ENCODE data around the gene P2RX3. TPM values are rescaled to one million over a fixed set of nuclear protein-coding genes. Genes with fewer than 3 reads are reported as not detected.

Gene P2RX3
- total and polyA plus RNA-seq, 2 experiments from 2014 or later = 0.15 to 0.35 TPM

DNA sequence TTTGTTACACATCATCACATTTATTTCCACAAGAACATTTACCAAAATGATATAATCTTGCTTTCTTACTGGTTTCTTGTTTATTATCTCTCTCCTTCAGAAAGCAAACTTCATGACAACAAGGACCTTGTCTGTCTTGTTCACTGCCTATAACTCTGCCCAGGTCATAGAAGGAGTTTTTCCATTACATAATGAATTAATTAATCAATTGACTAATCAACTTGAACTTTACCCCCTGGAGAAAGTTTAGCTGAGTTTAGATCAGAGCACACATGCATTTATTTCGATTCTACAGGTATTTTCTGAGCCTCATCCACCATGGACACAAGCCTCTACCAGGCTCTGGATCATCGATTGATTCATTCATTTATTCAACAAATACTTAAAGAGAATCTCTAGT lies 58.6 kb downstream of the P2RX3 start:
- Mint-ChIP-seq H3K9me3 (no peaks in the 10 kb centered on the region), H3K4me3 (no peak overlapping the region), H3K27me3 (ENCODE audit: insufficient read depth, low read depth, poor library complexity) (no peaks in the 10 kb centered on the region), H3K27ac (no peak overlapping the region), H3K4me1 (no peaks in the 10 kb centered on the region), H3K36me3 (ENCODE audit: low read depth) (no peaks in the 10 kb centered on the region)
- Histone ChIP-seq H3K36me3 (ENCODE audit: insufficient read depth) (no peaks in the 10 kb centered on the region), H3K79me2 (replicated peaks; ENCODE audit: insufficient read depth) (no peaks in the 10 kb centered on the region), H3K27me3 (ENCODE audit: insufficient read depth) (no peaks in the 10 kb centered on the region), H3K4me3 (no peak overlapping the region), H3K4me2 (no peak overlapping the region), H2AFZ (no peak overlapping the region), H3F3A (replicated peaks; ENCODE audit: low read depth) (no peaks in the 10 kb centered on the region), H3K27ac (ENCODE audit: low read depth) (no peak overlapping the region), H4K20me1 (replicated peaks; ENCODE audit: insufficient read depth) (no peaks in the 10 kb centered on the region), H3K4me1 (ENCODE audit: insufficient read depth) (no peaks in the 10 kb centered on the region), H3K9me2 (ENCODE audit: insufficient read depth) (peaks cover 5% of the 10 kb centered on the region)
- ATAC-seq (no peak), DNase-seq (ENCODE audit: low spot score) (no peak)
- TF ChIP-seq POLR2AphosphoS5 (IDR thresholded peaks at IDR 0.05; ENCODE audit: low read depth) = no peak
- TF ChIP-seq, protein P1, sequence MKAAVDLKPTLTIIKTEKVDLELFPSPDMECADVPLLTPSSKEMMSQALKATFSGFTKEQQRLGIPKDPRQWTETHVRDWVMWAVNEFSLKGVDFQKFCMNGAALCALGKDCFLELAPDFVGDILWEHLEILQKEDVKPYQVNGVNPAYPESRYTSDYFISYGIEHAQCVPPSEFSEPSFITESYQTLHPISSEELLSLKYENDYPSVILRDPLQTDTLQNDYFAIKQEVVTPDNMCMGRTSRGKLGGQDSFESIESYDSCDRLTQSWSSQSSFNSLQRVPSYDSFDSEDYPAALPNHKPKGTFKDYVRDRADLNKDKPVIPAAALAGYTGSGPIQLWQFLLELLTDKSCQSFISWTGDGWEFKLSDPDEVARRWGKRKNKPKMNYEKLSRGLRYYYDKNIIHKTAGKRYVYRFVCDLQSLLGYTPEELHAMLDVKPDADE (IDR thresholded peaks at IDR 0.05) = no peak
- no peak for TF ChIP-seq CREB1 (CRISPR knock-in tag; IDR thresholded peaks at IDR 0.05; ENCODE audit: low read depth)

- H3K79me2 ChIP-seq (replicated peaks; ENCODE audit: insufficient read depth) = no peaks in the 10 kb centered on the region
- no peak overlapping the region for H3K27ac ChIP-seq (ENCODE audit: low read depth)
- H2AFZ ChIP-seq = no peak overlapping the region
- Mint-ChIP-seq H3K27ac (no peak overlapping the region), H3K27me3 (ENCODE audit: insufficient read depth, low read depth, poor library complexity) (no peaks in the 10 kb centered on the region), H3K4me1 (no peaks in the 10 kb centered on the region), H3K9me3 (no peaks in the 10 kb centered on the region), H3K4me3 (no peak overlapping the region), H3K36me3 (ENCODE audit: low read depth) (no peaks in the 10 kb centered on the region)
- DNase-seq (ENCODE audit: low spot score) = no peak
- TF ChIP-seq NANOG (IDR thresholded peaks at IDR 0.05; ENCODE audit: borderline replicate concordance) (no peak), EZH2phosphoT487 (IDR thresholded peaks at IDR 0.05; ENCODE audit: unreplicated experiment) (no peak), EZH2 (IDR thresholded peaks at IDR 0.05; ENCODE audit: low read depth, unreplicated experiment) (no peak), JUNB (IDR thresholded peaks at IDR 0.05; ENCODE audit: unreplicated experiment) (no peak), REST (IDR thresholded peaks at IDR 0.05; ENCODE audit: unreplicated experiment) (no peak), CTCF (conservative IDR thresholded peaks at IDR 0.05; ENCODE audit: low read depth in 2 of 2) (no peak)
- TF ChIP-seq, protein P1 (IDR thresholded peaks at IDR 0.05) = no peak
- no peaks in the 10 kb centered on the region for H3F3A ChIP-seq (replicated peaks; ENCODE audit: low read depth)
- no peaks in the 10 kb centered on the region for H3K27me3 ChIP-seq (ENCODE audit: insufficient read depth)
- no peaks in the 10 kb centered on the region for H3K36me3 ChIP-seq (ENCODE audit: insufficient read depth)
- no peak overlapping the region for H3K4me2 ChIP-seq
- no peak for ATAC-seq
- no peaks in the 10 kb centered on the region for H4K20me1 ChIP-seq (replicated peaks; ENCODE audit: insufficient read depth)
- H3K4me3 ChIP-seq = no peak overlapping the region
- H3K9me2 ChIP-seq (ENCODE audit: insufficient read depth) = peaks cover 5% of the 10 kb centered on the region
- H3K4me1 ChIP-seq (ENCODE audit: insufficient read depth) = no peaks in the 10 kb centered on the region
Measured at GRCh38 chr11:57397394-57397990, 59.3 kb downstream of the P2RX3 start.
